Mesenteric fat pad (tissue), 1 donor: ENCODE results near the gene JMJD6. TPM values are rescaled to one million over a fixed set of nuclear protein-coding genes. Genes with fewer than 3 reads are reported as not detected.

ENCODE experiments used
- microRNA-seq: library from miRNA; unstranded; fragments of <30 nt; microRNA quantifications from one replicate; pipeline ENCODE4 v1.2.0, GENCODE V29; 2020; ENCODE audit warnings: borderline number of aligned reads
- total RNA-seq: library from RNA; stranded (reverse); fragmentation: NEBNext Ultra II Directional; extraction: Animal tissue kit (Norgen Biotek cat#: 25700); gene quantifications from one replicate; pipeline ENCODE4 v1.2.1, GENCODE V29; 2021
- donor health status: DM: yes; HTN: yes; CAD: no.

Gene JMJD6
- total RNA-seq, 1 donor from 2014 or later, result 55.3 TPM

Small RNAs within 50 kb of the gene (microRNA-seq; reads per million reads assigned to microRNA genes)
- not detected for gene MIR636

Other genes with a start within 250 kb of the JMJD6 start
- gene RHBDF2, start 225.2 kb downstream of the JMJD6 start, total RNA-seq, result 52.7 TPM
- gene CYGB, start 188.9 kb downstream of the JMJD6 start, total RNA-seq, result 55.6 TPM
- 5.4 TPM for gene PRCD, start 186.6 kb downstream of the JMJD6 start, total RNA-seq
- gene ST6GALNAC2, start 140.7 kb downstream of the JMJD6 start, total RNA-seq, result 5.5 TPM
- gene ST6GALNAC1, start 82.8 kb downstream of the JMJD6 start, total RNA-seq, result 0.93 TPM
- gene MXRA7, start 15.6 kb downstream of the JMJD6 start, total RNA-seq, result 193 TPM
- gene METTL23, start 233 bp upstream of the JMJD6 start, total RNA-seq, result 32.2 TPM
- 179 TPM for gene SRSF2, start 10.7 kb upstream of the JMJD6 start, total RNA-seq
- gene MFSD11, start 11.5 kb upstream of the JMJD6 start, total RNA-seq, result 23.2 TPM
- gene MGAT5B, start 141.8 kb upstream of the JMJD6 start, total RNA-seq, result 1.1 TPM